AG04449 (cell line): Measurements from ENCODE around the gene AQP6.

Experiments
- CTCF ChIA-PET: fragments of 350-600 bp; formaldehyde crosslinking; extraction: SDS; loops from one replicate; lab custom pipeline; 2021; ENCODE audit warnings: antibody characterized with exemption; lab: Yijun Ruan, JAX
- POLR2A ChIA-PET: fragments of 400-600, 350-600 bp; formaldehyde crosslinking; extraction: SDS; loops from one replicate; lab custom pipeline; 2020; ENCODE audit warnings: antibody characterized with exemption, inconsistent platforms; lab: Yijun Ruan, JAX
- DNase-seq: peaks from one replicate; pipeline ENCODE4 v3.0.0-alpha.2; 2010; ENCODE audit warnings: low read depth, low spot score
- H3K4me3 ChIP-seq: 2 replicates; pipeline ENCODE4 v1.5.1; 2011; ENCODE audit warnings: low read depth, mild to moderate bottlenecking, control low read depth, low read length
- TF ChIP-seq, protein P1 (sequence below): IDR thresholded peaks from one replicate; pipeline ENCODE4 v1.5.1; 2011; ENCODE audit warnings: mild to moderate bottlenecking, moderate library complexity, low read length, control low read depth, inconsistent platforms; ENCODE audit not compliant: insufficient read depth; ENCODE audit errors: missing control alignments

AQP6 gene

DNA sequence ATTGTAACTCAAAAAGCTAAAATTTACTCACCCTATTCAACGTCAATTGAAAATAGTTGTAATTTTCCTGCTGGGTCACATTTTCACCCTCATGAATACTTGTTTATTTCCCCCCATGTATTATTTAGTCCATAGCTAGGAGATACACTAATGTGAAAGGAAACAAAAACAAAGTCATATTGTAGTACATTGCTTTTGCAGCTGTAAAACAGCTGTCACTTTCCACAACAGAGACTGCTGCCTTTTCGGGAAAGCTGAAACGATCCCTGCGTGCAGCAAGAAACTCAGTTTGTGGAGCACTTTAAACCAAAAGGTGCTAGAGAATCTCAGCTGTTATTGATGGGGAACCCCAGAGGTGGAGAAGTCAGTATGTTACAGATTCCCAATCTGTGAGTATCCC is 48.3 kb downstream of the AQP6 start:
- peak overlapping the region; percentile 35 for H3K4me3 ChIP-seq
- ChIA-PET POLR2A (no interaction called here), CTCF (interaction anchor here (0.8 to 9.4 kb wide), 12 partner anchors 14 to 466 kb away, joined by 3 to 69 read pairs (median 4); no protein-coding TSS in a partner anchor)
- DNase-seq = no peak
- TF ChIP-seq, protein P1, sequence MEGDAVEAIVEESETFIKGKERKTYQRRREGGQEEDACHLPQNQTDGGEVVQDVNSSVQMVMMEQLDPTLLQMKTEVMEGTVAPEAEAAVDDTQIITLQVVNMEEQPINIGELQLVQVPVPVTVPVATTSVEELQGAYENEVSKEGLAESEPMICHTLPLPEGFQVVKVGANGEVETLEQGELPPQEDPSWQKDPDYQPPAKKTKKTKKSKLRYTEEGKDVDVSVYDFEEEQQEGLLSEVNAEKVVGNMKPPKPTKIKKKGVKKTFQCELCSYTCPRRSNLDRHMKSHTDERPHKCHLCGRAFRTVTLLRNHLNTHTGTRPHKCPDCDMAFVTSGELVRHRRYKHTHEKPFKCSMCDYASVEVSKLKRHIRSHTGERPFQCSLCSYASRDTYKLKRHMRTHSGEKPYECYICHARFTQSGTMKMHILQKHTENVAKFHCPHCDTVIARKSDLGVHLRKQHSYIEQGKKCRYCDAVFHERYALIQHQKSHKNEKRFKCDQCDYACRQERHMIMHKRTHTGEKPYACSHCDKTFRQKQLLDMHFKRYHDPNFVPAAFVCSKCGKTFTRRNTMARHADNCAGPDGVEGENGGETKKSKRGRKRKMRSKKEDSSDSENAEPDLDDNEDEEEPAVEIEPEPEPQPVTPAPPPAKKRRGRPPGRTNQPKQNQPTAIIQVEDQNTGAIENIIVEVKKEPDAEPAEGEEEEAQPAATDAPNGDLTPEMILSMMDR = no peak

DNA sequence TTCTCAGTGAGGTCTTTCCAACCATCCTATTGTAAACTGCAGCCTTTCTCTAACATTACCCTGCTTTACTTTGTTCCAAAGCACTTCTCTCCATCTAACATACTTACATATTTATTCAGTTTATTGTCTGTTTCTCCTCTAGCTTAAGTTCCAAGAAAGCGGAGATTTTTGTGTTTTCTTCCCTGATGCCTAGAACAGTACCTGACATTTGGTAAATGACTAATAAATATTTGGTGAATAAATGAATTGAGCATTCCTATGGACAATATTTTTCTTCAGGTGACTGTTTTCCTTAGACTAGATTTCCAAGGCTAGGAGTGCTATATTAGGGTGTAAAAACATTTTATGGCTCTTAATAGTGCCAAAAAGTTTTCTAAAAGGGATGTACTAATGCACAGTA is 50.2 kb downstream of the AQP6 start:
- ChIA-PET CTCF (interaction anchor here (1.0 kb wide), 1 partner anchor 54 kb away, joined by 3 read pairs; no protein-coding TSS in a partner anchor), POLR2A (no interaction called here)
- no peak overlapping the region for H3K4me3 ChIP-seq
- TF ChIP-seq, protein P1 = no peak
- no peak for DNase-seq

DNA sequence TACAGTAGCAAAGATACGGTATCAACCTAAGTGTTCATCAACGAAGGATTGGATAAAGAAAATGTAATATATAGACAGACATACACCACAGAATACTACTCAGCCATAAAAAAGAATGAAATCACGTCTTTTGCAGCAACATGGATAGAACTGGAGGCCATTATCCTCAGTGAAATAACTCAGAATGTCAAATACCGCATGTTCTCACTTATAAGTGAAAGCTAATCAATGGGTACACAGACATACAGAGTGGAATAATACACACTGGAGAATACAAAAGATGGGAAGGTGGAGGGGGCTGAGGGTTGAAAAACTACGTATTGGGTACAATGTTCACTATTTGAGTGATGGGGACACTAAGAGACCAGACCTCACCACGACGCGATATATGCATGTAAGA is 51.5 kb downstream of the AQP6 start:
- H3K4me3 ChIP-seq = peak overlapping the region; percentile 94
- DNase-seq = no peak
- POLR2A ChIA-PET = no interaction called here
- TF ChIP-seq, protein P1 = no peak
- CTCF ChIA-PET = interaction anchor here (0.9 to 4.5 kb wide), 3 partner anchors 10 to 56 kb away, joined by 3 to 59 read pairs (median 9); no protein-coding TSS in a partner anchor

DNA sequence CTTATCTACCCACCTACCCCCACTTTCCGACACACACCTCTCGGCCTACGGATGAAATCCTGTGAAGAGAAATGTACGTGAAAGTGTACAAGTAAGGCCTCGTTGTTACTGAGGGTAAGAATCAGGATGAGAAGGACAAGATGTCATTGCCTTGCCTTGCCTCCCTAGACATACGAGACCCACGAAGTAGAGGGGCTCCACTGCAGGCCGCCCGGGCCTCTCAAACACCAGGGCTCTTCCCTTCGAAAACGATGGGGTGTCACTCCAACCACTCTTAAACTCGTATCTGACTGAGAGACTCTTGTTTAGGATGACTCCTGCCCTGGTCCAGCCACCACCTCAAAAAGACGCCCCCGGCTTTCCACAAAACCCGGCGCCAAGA is 52.0 kb downstream of the AQP6 start:
- CTCF ChIA-PET = interaction anchor here (0.9 to 4.5 kb wide), 4 partner anchors 11 to 57 kb away, joined by 3 to 59 read pairs (median 6); no protein-coding TSS in a partner anchor
- TF ChIP-seq, protein P1 = no peak
- POLR2A ChIA-PET = no interaction called here
- peak overlapping the region; percentile 94 for H3K4me3 ChIP-seq
- DNase-seq = no peak

DNA sequence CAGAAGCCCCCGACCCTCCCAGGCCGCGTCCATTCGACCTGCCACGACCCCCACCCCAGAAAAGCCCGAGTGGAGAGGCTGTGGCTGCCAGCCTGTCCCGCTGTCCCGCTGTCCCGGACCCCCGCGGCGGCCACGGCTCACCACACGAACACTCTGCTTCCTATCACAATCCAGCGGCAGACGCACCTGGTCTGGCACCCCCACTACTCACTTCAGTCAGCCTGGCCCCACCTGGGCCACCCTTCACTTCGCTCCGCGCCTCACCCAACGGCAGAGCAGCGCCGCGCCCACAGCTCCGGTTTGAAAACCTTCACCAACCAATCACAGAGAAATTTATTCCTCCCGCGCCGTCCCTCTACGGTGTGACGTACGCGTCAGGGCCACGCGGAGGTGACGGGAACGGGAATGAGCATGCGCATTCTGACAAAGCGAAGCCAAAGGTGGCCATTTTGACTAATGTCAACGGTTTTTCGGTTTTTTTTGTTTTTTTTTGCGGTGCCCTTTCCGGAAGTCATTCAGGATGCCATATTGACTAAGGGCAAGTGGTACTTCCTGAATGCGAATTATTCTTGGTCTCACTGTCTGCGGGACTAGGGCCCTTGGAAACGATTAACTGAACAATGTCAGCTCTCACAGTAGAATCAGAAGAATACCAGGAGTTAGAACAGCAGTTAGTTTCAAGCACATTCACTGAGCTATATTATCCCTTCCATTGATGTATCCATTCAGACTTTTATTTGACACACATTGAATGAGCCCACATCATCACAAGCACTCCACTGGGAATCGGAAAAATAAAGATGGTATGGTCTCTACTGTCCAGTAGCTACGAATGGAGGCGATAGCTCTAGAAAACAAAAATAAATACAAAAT is 52.7 kb downstream of the AQP6 start, which contains the start of gene RACGAP1:
TSS of gene RACGAP1 (minus strand) at position 308 of the 873 bp plus-strand sequence. CDS start 8,779 bp downstream, outside the sequence.
- DNase-seq = peak; percentile 74
- ChIA-PET POLR2A (no interaction called here), CTCF (interaction anchor here (0.9 to 4.5 kb wide), 8 partner anchors 12 to 80 kb away, joined by 4 to 59 read pairs (median 8); no protein-coding TSS in a partner anchor)
- peak within 1 kb of the TSS; percentile 94 for H3K4me3 ChIP-seq
- TF ChIP-seq, protein P1 = no peak

DNA sequence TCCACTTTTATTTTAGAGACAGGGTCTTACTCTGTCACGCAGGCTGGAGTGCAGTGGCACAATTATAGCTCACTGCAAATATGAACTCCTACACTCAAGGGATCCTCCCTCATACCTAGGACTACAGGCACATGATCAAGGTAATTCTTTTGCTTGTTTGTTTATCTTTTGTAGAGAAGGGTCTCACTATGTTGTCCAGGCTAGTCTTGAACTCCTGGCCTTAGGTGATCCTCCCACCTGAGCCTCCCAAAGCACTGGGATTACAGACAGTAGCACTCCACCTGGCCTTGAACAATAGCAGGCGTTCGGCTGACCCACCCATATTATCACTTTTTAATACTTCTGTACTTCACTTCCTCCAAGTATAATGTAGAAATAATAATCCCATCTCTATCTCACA is 53.9 kb downstream of the AQP6 start:
- TF ChIP-seq, protein P1 = no peak
- ChIA-PET POLR2A (no interaction called here), CTCF (interaction anchor here (1.5 to 4.5 kb wide), 3 partner anchors 11 to 81 kb away, joined by 7 to 59 read pairs (median 8); no protein-coding TSS in a partner anchor)
- H3K4me3 ChIP-seq = no peak overlapping the region
- no peak for DNase-seq
